ENCODE results near the gene SMIM33.
"Not testable (repeated sequence)": the region's sequence is repeated elsewhere in the genome, so short reads cannot be mapped to it uniquely, and the experiment has no call there.

The SMIM33 gene

DNA sequence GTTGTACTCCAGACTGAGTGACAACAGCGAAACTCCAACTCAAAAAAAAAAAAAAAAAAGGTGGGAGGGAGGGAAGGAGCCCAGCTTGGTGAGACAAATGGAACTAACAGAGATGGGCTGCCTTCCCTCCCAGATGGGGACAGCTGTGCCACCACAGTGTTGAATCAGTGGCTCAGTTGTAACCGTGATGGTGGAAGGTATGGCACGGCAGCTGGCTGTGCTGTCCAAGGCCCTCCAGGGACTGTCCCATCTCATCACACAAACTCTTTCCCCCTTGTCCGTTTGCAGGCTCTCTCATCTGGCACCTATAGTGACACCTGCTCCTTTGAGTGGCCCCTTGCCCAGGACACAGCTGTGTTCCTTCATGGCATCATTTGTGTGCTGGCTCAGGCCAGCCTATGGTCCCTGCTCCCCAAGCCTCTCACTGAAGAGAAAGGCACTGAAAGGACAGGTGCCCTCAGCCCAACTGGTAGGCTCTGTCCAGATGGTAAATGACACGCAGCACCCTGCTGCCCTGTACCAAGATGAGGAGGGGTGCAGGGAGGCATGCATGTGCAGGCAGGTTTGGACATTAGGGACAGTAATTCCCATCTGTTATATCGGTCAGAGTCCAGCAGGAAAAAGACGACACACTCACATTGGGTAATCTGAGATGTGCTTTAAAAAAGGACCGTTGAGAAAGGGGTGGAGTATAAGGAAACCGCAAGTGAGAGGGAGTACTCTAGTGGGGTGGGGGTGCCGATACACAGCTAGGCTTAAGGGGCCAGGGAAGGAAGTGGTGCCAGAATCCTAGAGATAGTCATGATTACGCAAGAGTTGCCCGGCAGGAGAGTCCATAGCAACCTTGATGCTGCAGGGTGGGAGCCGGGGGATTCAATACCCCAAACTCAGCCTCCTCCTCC is 4.3 kb downstream of the SMIM33 start:
- H2AFZ ChIP-seq (ENCODE audit: low read depth, low read length): no peak overlapping the region
- no peaks in the 10 kb centered on the region for H3K27me3 ChIP-seq (ENCODE audit: low read depth, low read length)
- no peak for TF ChIP-seq EZH2phosphoT487 (IDR thresholded peaks at IDR 0.05; ENCODE audit: low read depth)
- TF ChIP-seq, protein P1, sequence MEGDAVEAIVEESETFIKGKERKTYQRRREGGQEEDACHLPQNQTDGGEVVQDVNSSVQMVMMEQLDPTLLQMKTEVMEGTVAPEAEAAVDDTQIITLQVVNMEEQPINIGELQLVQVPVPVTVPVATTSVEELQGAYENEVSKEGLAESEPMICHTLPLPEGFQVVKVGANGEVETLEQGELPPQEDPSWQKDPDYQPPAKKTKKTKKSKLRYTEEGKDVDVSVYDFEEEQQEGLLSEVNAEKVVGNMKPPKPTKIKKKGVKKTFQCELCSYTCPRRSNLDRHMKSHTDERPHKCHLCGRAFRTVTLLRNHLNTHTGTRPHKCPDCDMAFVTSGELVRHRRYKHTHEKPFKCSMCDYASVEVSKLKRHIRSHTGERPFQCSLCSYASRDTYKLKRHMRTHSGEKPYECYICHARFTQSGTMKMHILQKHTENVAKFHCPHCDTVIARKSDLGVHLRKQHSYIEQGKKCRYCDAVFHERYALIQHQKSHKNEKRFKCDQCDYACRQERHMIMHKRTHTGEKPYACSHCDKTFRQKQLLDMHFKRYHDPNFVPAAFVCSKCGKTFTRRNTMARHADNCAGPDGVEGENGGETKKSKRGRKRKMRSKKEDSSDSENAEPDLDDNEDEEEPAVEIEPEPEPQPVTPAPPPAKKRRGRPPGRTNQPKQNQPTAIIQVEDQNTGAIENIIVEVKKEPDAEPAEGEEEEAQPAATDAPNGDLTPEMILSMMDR (IDR thresholded peaks at IDR 0.05; ENCODE audit: low read depth, low read length): no peak
- H3K9ac ChIP-seq (ENCODE audit: low read length): no peak overlapping the region
- H3K27ac ChIP-seq (ENCODE audit: low read length): no peak overlapping the region
- H3K4me3 ChIP-seq (ENCODE audit: low read length): no peak overlapping the region
- no peaks in the 10 kb centered on the region for H3K79me2 ChIP-seq (ENCODE audit: low read length)
- no peak overlapping the region for H3K4me2 ChIP-seq (ENCODE audit: low read length)
- no peaks in the 10 kb centered on the region for H4K20me1 ChIP-seq (ENCODE audit: insufficient read depth, low read length)
- H3K36me3 ChIP-seq (replicated peaks; ENCODE audit: low read depth, low read length): no peaks in the 10 kb centered on the region
- H3K4me1 ChIP-seq (ENCODE audit: low read length): no peaks in the 10 kb centered on the region
- H3K9me3 ChIP-seq (ENCODE audit: insufficient read depth, low read length): no peaks in the 10 kb centered on the region

GRCh38 chr5:139475865-139476617 is 5.2 kb downstream of the SMIM33 start:
- H3K4me2 ChIP-seq (ENCODE audit: low read length): no peak overlapping the region
- H3K4me1 ChIP-seq (ENCODE audit: low read length): no peaks in the 10 kb centered on the region
- TF ChIP-seq, protein P1 (IDR thresholded peaks at IDR 0.05; ENCODE audit: low read depth, low read length): no peak
- no peak for TF ChIP-seq EZH2phosphoT487 (IDR thresholded peaks at IDR 0.05; ENCODE audit: low read depth)
- no peaks in the 10 kb centered on the region for H3K79me2 ChIP-seq (ENCODE audit: low read length)
- no peak overlapping the region for H3K27ac ChIP-seq (ENCODE audit: low read length)
- H4K20me1 ChIP-seq (ENCODE audit: insufficient read depth, low read length): no peaks in the 10 kb centered on the region
- H3K27me3 ChIP-seq (ENCODE audit: low read depth, low read length): no peaks in the 10 kb centered on the region
- no peak overlapping the region for H2AFZ ChIP-seq (ENCODE audit: low read depth, low read length)
- H3K9ac ChIP-seq (ENCODE audit: low read length): no peak overlapping the region
- no peaks in the 10 kb centered on the region for H3K36me3 ChIP-seq (replicated peaks; ENCODE audit: low read depth, low read length)
- H3K9me3 ChIP-seq (ENCODE audit: insufficient read depth, low read length): no peaks in the 10 kb centered on the region
- H3K4me3 ChIP-seq (ENCODE audit: low read length): no peak overlapping the region

DNA sequence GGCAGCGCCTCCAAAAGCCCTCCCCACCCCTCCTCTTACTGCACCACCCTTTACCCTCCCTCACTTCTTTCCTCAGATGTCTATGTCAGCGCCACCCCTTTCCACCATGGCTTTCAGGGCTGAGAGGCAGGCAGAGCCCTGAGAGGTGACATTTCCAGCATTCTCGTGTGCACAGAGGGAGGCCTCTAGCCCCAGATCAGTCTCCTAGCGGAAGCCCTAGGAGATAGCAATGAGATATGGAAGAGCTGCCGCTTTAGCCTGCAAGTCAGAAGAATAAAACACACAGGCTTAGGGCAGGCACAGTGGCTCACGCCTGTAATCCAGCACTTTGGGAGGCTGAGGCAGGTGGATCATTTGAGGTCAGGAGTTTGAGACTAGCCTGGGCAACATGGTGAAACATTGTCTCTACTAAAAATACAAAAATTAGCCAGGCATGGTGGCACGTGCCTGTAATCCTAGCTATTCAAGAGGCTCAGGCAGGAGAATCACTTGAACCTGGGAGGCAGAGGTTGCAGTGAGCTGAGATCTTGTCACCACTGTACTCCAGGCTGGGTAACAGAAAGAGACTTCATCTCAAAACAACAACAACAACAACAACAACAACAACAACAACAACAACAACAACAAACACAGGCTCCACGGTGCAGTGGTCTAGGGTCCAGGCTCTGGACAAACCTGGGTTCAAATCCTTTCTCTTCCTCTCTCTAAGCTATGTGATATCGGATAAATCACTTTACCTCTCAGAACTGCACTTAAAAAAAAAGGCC is 8.0 kb downstream of the SMIM33 start:
- not testable (repeated sequence) for H3K4me1 ChIP-seq (ENCODE audit: low read length)

GRCh38 chr5:139479729-139480128 is 8.9 kb downstream of the SMIM33 start:
- not testable (repeated sequence) for H3K79me2 ChIP-seq (ENCODE audit: low read length); H3K4me2 ChIP-seq (ENCODE audit: low read length); H3K9ac ChIP-seq (ENCODE audit: low read length); H3K4me1 ChIP-seq (ENCODE audit: low read length); H3K9me3 ChIP-seq (ENCODE audit: insufficient read depth, low read length); H3K27ac ChIP-seq (ENCODE audit: low read length); H2AFZ ChIP-seq (ENCODE audit: low read depth, low read length); H4K20me1 ChIP-seq (ENCODE audit: insufficient read depth, low read length); H3K27me3 ChIP-seq (ENCODE audit: low read depth, low read length); H3K4me3 ChIP-seq (ENCODE audit: low read length); H3K36me3 ChIP-seq (replicated peaks; ENCODE audit: low read depth, low read length)

More for the DNA sequence above, 8.0 kb downstream of the SMIM33 start:
- not testable (repeated sequence) for H3K79me2 ChIP-seq (ENCODE audit: low read length); H3K27me3 ChIP-seq (ENCODE audit: low read depth, low read length); H3K9ac ChIP-seq (ENCODE audit: low read length); H4K20me1 ChIP-seq (ENCODE audit: insufficient read depth, low read length); H3K4me3 ChIP-seq (ENCODE audit: low read length); H3K9me3 ChIP-seq (ENCODE audit: insufficient read depth, low read length); H2AFZ ChIP-seq (ENCODE audit: low read depth, low read length); H3K4me2 ChIP-seq (ENCODE audit: low read length); H3K27ac ChIP-seq (ENCODE audit: low read length); H3K36me3 ChIP-seq (replicated peaks; ENCODE audit: low read depth, low read length)
